NCI-H2081 (cell line): ENCODE measurements around the gene NIPSNAP3A.
A peak's percentile ranks its signal among the peaks of the same experiment; 100 is the strongest.

ENCODE experiments used
- DNase-seq, 2 experiments: peaks; one replicate each; lab custom pipeline; 2025; lab: John Stamatoyannopoulos, UW

NIPSNAP3A gene

DNA sequence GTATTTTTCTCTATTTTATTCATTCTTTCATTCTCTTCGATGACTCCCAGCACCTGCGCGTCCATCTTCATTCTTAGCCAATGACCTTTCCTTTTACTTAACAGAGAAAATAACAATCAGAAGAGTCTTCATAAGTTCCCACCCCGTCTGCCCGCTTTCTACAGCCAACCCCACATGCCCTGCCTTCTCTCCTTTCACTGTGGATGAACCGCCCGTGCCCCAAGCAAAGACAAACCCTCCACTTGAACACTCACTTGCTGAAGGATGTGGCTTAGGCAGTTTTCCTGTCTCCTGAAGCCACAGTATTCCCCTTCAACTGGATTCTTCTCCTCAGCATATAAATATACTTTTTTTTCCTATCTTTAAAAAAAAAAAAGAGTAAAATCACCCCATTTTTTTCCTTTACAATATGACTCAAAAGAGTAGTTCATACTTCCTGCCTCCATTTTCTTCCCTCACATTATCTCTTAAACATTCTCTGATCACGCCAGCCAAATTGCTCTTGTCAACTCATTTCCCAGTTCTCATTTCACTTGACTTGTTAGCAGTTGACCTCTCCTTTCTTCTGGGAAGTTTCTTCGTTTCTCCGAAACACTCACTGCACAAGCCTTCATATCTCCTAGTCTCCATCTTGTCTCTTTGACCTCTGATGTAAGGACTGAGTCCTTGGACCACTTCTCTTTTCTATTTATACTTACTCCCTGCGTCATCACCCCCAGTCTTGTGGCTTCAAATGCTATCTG is 27.5 kb downstream of the NIPSNAP3A start:
- no peak for DNase-seq

DNA sequence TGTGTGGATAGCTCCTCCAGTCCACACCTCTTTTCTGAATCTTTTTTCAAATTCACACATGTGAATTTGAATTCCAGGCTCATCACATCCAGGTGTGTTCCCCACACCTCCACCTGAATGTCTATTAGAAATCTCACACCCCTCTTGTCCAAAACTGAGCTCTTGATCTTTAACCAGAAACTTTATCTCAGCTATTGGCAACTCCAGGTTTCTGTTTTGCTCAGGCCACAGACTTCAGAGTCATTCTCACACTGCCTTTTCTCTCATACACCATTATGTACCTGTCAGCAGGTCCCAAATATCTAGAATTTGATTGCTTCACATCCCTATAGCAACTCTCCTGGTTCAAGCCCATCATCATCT is 28.1 kb downstream of the NIPSNAP3A start:
- no peak for DNase-seq

DNA sequence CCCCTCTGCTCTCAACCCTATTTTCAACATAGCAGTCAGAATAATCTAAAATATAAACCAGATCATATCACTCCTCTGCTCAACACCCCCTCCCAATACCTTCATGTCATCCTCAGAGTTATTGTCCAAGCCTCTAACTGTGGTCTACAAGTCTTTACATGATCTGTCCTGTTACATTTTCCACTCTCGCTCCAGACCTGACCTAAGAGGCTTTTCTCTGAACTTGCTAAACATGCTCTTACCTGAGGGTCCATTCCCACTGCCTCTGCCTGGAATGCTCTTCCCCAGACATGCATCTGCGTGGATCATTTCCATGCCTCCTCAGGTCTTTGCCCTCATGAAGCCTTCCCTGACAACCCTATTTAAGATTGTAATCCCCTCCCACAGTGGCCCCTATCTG is 28.5 kb downstream of the NIPSNAP3A start:
- no peak for DNase-seq

- DNase-seq, result no peak
Measured at GRCh38 chr9:104776797-104777196, 29.3 kb downstream of the NIPSNAP3A start.

DNA sequence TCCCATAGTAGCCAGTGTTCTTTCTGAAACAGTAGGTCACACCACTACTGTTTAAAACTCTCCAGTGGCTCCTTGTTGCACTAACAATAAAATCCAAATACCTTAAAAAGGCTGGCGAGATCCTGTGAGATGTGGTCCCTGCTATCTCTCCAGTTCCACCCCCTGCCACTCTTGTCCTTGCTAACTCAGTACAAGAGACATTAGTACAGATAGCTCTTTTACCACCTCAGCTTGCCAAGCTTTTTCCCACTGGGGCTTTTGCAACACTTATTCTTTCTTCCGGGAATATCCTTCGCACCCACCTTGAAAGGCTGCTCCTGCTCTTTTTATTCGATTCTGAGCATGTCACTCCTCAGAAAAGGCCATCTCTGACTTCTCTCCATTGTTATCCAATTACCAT is 31.3 kb downstream of the NIPSNAP3A start:
- no peak for DNase-seq

DNA sequence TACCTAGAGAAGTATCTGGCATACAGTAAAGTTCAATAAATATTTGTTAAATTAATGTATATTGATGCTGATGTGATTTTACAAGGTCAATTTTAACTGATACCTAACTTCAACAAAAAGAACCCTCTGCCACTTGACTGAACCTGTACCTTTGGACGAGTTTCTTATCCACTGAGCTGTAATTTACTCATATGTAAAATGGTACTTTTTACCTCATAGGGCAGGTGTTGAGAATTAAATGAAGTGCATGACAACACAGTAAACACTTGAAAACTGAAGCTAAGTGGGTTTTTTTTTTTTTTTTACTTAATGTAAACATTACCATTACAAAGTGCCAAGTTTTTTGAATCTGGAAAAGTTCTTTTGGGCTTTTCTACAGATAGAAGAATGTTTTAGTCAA is 31.9 kb downstream of the NIPSNAP3A start:
- DNase-seq, result no peak

GRCh38 chr9:104779946-104780535 is 32.6 kb downstream of the NIPSNAP3A start:
- DNase-seq, result no peak

DNA sequence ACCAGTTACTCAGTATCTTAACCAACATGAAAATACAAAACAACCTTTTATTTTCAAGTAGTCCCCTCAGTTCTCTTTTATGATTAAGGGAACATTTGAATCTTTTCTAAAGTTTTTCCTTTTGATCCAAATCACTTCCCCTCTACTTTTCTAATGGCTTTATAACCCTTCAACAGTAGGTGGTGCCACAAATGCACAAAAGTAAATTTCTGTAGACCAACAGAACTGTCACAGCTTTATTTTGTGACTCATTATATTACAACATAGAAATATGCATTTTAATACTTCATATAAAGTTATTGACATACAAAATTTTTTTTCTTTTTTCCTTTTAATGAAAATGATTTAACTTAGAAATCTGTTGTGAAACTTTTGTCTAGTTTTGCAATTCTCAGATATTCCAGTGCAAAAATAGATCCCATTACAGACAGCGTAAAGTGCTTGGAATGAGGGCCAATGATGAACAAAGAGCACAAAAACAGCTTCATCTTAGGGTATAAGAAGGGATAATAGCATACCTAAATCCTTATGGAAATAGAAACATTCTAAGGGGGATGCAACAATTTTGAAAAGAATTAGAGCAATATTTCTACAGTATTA is 33.4 kb downstream of the NIPSNAP3A start:
- DNase-seq, result peak in 1 of 2 experiments; percentile 25

DNA sequence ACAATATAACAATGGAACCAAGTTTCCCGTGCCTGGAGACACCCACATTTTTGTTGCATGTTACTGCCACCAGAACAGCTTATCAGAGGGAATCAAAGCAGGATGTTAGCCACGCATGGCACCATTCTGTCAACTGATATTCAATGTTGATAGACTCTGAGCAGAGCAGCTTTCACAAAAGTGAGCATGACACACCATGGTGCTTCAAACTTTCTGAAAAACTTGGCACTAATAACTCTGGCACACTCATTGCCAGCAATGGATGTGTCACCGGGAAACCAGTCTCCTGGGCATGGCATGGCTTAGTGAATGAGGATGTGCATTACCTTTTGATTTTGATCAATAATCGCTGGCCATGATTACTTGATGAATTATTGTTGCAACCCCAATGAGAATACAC is 36.1 kb downstream of the NIPSNAP3A start:
- DNase-seq, result no peak

GRCh38 chr9:104784098-104784497 is 36.6 kb downstream of the NIPSNAP3A start:
- DNase-seq, result no peak

DNA sequence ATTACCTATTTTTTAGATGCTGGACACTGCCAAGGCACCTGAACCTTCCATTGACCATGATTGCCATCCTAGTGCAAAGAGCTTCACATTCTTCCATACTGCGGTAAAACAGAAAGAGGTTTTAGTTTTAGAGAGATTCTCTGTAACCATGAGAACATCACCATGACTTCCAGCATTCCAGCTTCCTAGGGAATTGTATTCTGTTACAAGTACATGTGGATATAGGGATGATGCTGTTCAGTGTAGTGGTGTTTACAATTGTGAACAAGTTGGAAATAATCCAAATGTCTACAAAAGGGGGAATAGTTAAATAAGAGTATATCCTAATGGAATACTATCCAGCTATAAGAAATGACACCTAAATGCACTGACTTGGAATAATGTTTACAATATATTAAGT is 38.8 kb downstream of the NIPSNAP3A start:
- no peak for DNase-seq

GRCh38 chr9:104787306-104788015 is 40.0 kb downstream of the NIPSNAP3A start:
- DNase-seq, result no peak

DNA sequence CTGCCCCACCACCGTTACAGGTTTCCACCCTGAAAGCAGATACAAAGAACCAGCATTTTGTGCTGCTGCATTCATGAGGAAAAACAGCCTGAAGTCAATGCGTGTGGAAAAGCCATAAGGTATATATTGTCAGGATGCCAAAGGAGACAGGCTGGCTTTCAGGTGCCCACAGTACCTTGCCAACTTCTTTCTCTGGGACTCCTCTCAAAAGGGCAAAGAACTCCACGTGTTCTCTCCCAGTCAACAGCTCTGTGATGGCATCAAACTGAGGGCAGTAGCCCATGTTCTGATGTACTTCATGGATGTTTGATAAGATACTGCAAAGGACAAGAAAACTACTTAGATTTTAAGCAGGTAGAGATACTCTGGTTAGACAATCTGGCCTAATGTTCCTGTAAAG is 40.8 kb downstream of the NIPSNAP3A start:
- DNase-seq, result no peak

DNA sequence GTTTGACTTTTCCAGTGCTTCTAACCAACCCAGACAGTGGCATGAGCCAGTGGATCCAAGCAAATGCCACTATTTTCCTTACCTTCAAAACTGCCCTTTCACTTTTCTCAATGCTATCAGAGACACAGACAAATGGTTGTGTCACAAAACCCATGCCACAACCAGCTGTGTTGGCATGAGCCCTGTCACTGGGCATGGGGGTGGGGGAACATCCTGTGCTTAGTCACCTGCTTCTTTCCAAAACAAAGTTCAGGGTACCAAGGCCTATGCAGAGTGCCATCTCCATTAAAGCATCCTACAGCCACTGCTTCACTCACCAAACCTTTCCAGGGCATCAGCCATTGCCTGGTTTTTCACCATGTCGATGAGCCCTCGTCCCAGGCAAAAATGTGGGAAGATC is 46.6 kb downstream of the NIPSNAP3A start:
- no peak for DNase-seq

GRCh38 chr9:104795082-104795481 is 47.6 kb downstream of the NIPSNAP3A start:
- no peak for DNase-seq

DNA sequence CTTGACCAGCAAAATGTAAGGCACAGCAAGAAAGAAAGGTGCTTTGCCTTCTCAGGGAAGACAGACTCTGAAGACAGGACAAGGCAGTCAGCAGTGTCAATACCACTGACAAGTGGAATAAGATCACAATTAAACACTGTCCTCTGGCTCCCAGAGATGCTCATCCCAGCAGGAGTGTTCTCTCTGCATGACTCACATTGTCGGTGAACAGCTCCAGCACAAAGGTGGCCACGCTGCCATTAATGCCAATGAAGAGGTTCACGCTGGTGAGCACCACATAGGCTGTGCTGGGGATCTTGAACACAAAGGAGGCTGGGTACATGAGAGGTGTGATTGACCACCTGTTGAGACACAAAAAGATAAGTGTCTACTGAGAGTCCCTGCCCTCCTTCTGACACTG is 48.4 kb downstream of the NIPSNAP3A start:
- no peak for DNase-seq

- no peak for DNase-seq
Measured at GRCh38 chr9:104798209-104798995, 50.9 kb downstream of the NIPSNAP3A start.

DNA sequence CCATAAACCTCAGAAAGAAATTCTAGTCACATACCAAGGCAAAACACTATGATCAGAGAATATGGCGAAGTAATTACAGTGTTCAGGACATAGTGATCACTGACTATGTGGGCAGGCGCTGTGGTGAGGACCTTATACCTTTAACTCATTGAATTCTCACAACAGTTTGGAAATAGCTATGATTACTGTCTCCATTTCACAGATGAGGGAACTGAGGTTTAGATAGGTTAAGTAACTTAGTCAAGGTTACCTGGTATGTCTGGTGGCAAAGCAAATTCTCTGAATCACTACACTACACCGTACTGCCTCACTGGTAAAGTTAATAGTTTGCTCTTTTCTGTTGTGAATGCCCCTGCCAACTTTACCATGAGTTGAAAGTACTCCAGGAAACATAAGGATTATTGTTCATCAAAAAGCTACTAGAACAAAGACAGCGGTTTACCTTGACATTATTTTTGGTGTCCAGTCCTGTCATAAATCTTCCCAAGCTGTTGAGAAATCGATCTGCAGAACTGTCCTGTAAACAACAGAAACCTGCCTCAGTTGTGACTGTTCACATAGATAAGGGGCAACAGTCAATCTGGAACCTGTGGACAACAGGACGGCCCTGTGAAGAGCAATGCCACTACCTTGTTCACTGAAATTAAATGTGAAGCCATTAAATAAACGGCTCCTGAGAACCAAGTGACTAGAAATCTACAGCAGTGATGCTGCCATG is 52.7 kb downstream of the NIPSNAP3A start:
- DNase-seq, result no peak

DNA sequence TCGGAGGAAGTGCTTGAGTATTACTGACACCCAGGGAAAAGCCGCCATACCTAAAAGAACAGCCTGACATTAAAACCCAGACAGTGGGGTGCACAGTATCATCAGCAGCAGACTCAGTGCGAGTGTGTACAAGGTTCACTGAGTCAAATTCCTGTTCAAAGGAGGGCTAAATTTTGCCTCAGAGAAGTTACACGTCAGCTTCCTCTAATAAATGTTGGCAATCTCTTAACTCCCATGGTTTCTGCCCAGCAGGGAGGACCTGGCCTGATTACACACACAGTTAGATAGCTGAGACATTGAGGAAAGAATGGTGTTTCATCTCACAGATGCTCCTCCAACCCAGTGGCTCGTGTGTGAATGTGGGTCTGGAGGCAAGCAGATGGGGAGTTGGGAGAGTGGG is 54.6 kb downstream of the NIPSNAP3A start:
- no peak for DNase-seq

DNA sequence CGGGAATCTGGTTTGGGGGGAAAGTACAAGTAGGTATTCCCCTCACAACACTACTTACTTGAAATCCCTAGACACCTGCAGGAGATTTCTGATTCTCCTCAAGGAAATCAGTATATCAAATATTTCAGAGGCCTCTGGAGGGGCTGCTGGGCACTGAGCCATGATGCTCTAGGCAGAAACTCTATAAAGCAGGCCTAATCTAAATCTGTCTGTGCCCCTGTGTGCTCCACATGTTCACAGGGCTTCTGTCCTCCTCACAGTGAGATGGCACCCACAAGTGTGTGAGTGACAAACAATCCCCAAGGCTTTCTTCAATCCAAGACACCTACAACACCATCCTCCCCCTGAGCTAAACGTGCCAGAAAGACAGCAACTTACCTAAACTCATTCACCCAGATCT is 55.4 kb downstream of the NIPSNAP3A start:
- no peak for DNase-seq

DNA sequence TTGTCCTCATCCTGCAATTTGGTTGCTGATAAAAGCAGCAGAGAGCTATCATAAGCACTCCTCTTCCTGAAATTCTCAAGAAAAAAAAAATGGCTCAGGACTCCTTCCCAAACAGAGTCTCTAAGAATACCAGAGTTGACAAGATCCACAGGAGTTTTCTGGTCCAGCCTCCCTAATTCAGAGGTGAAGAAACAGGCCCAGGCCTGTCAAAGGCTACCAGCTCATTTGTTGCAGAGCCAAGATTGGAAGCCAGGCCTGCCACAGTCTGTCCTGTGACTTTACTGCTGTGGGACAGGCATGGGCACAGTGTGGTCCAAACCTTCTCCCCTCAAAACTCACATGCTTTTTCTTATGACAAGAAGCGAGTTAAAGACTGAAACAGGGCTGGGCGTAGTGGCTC is 58.0 kb downstream of the NIPSNAP3A start:
- no peak for DNase-seq
